ENCODE measurements around the gene EHMT1. TPM values are rescaled to one million over a fixed set of nuclear protein-coding genes. Genes with fewer than 3 reads are reported as not detected.

Gene EHMT1
- total and polyA plus RNA-seq, 2 experiments from 2014 or later: 162 to 177 TPM

DNA sequence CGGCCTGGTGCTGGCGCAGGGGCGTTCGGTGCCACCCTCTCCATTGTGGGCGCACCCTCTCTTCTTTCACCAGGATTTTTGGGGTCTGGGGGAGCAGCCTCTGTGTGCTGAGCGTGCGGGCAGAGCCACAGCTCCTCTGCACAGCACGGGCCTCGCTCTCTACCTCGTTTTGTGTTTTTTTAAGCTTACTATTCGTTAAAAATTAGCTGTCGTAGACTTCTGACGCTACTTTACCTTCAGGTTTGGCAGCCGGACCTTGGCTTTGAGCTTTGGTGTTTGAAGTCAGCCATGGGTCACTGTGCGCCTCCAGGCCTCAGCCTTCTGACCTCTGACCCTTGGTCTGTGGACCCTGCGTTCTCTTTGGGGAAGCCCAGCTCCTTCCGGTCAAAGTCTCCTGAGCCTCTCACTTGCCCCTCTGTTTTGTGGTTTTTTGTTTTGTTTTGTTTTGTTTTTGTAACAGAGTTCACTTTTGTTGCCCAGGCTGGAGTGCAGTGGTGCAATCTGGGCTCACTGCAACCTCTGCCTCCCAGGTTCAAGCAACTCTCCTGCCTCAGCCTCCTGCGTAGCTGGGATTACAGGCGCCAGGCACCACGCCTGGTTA is 170.6 kb downstream of the EHMT1 start:
- Histone ChIP-seq H3K4me3 (no peak overlapping the region), H3F3A (replicated peaks; ENCODE audit: low read depth) (no peaks in the 10 kb centered on the region), H3K9me2 (ENCODE audit: insufficient read depth) (no peaks in the 10 kb centered on the region), H3K27ac (ENCODE audit: low read depth) (no peak overlapping the region), H2AFZ (no peak overlapping the region), H3K36me3 (ENCODE audit: insufficient read depth) (peaks cover 31% of the 10 kb centered on the region), H3K79me2 (replicated peaks; ENCODE audit: insufficient read depth) (peaks cover 26% of the 10 kb centered on the region), H3K4me1 (ENCODE audit: insufficient read depth) (peaks cover 12% of the 10 kb centered on the region), H3K4me2 (no peak overlapping the region), H3K27me3 (ENCODE audit: insufficient read depth) (no peaks in the 10 kb centered on the region), H4K20me1 (replicated peaks; ENCODE audit: insufficient read depth) (peaks cover 5% of the 10 kb centered on the region)
- no peak for ATAC-seq
- H3K9me3 Mint-ChIP-seq: peaks cover 2% of the 10 kb centered on the region; the same call in 2 of the 3 replicates
- peaks cover 27% of the 10 kb centered on the region for H3K4me1 Mint-ChIP-seq
- no peak for DNase-seq (ENCODE audit: low spot score)
- H3K27me3 Mint-ChIP-seq (ENCODE audit: insufficient read depth, low read depth, poor library complexity): peaks cover 12% of the 10 kb centered on the region
- TF ChIP-seq CTCF (conservative IDR thresholded peaks at IDR 0.05; ENCODE audit: low read depth in 2 of 2) (no peak), ZNF462 (CRISPR knock-in tag; IDR thresholded peaks at IDR 0.05) (no peak), ZNF114 (CRISPR knock-in tag; IDR thresholded peaks at IDR 0.05) (no peak)
- TF ChIP-seq, protein P1, sequence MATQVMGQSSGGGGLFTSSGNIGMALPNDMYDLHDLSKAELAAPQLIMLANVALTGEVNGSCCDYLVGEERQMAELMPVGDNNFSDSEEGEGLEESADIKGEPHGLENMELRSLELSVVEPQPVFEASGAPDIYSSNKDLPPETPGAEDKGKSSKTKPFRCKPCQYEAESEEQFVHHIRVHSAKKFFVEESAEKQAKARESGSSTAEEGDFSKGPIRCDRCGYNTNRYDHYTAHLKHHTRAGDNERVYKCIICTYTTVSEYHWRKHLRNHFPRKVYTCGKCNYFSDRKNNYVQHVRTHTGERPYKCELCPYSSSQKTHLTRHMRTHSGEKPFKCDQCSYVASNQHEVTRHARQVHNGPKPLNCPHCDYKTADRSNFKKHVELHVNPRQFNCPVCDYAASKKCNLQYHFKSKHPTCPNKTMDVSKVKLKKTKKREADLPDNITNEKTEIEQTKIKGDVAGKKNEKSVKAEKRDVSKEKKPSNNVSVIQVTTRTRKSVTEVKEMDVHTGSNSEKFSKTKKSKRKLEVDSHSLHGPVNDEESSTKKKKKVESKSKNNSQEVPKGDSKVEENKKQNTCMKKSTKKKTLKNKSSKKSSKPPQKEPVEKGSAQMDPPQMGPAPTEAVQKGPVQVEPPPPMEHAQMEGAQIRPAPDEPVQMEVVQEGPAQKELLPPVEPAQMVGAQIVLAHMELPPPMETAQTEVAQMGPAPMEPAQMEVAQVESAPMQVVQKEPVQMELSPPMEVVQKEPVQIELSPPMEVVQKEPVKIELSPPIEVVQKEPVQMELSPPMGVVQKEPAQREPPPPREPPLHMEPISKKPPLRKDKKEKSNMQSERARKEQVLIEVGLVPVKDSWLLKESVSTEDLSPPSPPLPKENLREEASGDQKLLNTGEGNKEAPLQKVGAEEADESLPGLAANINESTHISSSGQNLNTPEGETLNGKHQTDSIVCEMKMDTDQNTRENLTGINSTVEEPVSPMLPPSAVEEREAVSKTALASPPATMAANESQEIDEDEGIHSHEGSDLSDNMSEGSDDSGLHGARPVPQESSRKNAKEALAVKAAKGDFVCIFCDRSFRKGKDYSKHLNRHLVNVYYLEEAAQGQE (IDR thresholded peaks at IDR 0.05; ENCODE audit: unreplicated experiment): no peak
- no peak overlapping the region for H3K4me3 Mint-ChIP-seq
- peak overlapping the region; percentile 86; the same call in 1 of the 2 replicates for H3K27ac Mint-ChIP-seq
- H3K36me3 Mint-ChIP-seq (ENCODE audit: low read depth): peaks cover 63% of the 10 kb centered on the region
